PC-9 (cell line): ENCODE data around the gene CAMTA1.

Experiments
- EZH2 ChIP-seq: fragments of 200-600 bp; sonication (generic); IDR thresholded peaks from 2 replicates; pipeline ENCODE4 v1.8.0; 2017; ENCODE audit warnings: antibody characterized with exemption, low read depth
- TF ChIP-seq, protein P1 (sequence below): fragments of 200-600 bp; sonication (generic); conservative IDR thresholded peaks from 2 replicates; pipeline ENCODE4 v1.6.1; 2017; ENCODE audit warnings: mixed run types, antibody characterized with exemption, mild to moderate bottlenecking, moderate library complexity

- TF ChIP-seq, protein P1, sequence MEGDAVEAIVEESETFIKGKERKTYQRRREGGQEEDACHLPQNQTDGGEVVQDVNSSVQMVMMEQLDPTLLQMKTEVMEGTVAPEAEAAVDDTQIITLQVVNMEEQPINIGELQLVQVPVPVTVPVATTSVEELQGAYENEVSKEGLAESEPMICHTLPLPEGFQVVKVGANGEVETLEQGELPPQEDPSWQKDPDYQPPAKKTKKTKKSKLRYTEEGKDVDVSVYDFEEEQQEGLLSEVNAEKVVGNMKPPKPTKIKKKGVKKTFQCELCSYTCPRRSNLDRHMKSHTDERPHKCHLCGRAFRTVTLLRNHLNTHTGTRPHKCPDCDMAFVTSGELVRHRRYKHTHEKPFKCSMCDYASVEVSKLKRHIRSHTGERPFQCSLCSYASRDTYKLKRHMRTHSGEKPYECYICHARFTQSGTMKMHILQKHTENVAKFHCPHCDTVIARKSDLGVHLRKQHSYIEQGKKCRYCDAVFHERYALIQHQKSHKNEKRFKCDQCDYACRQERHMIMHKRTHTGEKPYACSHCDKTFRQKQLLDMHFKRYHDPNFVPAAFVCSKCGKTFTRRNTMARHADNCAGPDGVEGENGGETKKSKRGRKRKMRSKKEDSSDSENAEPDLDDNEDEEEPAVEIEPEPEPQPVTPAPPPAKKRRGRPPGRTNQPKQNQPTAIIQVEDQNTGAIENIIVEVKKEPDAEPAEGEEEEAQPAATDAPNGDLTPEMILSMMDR = no peak
- TF ChIP-seq EZH2 = no peak
These were observed 263.1 kb downstream of the CAMTA1 start for GRCh38 chr1:7048395-7048794.
